ENCODE data around the gene KHDC4.
"Not testable (repeated sequence)": the region's sequence is repeated elsewhere in the genome, so short reads cannot be mapped to it uniquely, and the experiment has no call there.

Gene KHDC4

DNA sequence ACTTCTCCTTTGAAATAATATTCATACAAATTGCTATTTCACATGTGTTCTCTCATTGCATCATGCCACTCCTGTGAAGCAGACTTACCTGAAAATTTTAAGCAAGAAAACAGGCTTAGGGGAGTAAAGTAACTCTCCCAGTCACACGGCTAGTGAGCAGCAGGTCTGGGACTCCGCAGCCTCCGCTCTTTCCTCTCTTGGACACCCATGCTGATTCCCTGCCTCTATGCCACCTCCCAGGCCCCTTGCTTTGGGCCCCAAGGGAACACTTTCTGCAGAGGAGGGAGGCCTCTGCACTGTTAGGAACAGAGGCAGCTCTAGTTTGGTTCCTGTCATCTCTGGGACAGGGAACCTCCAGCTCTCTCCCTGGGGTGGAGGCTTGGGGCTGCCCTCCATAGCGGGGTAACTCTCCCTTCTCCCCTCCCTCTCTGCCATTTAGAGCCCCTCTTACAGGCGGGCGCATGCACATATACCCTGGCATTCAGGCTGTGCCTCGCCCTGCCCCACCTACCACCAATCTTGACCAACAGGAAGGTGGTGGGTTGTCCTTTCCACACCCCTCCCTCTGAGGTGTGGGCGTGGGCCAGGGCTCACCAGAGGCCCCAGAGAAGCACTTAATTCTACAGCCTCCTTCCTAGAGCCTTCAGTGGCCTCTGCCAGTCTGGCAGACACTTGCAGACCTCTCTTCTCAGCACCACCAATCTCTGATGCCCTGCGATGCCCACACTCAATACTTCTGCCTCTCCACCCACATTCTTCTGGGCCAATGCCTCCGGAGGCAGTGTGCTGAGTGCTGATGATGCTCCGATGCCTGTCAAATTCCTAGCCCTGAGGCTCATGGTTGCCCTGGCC is 7.0 kb upstream of the KHDC4 start, which contains the start of gene RXFP4:
RXFP4 (plus strand) TSS at position 646 of the 852 bp plus-strand sequence; CDS start at position 718, 72 bp downstream.
- no peak for DNase-seq (ENCODE audit: low spot score)

DNA sequence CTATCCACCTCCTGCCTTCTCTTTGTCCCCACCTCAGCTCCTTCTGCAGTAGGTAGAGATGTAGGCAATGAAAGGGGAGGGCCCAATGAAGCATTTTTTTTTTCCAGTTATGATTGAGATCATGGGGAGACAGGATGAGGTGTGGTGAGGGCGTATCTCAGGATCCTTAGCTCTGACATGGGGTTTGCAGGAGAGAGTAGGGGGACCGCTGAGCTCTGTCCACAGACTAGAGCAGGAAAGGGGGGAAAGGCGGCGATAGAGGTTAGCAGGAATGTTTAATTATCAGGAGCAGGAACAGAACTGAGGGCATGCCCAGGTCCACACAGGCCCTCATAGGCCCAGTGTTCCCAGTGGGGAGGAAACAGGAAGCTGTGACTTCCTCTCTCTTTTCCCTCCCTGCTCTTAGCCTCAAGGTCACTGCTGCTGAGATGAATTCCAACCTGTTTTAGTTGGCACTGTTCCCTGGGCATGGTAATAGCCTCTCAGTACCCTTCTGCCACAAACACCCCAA is 6.3 kb upstream of the KHDC4 start:
- DNase-seq (ENCODE audit: low spot score) = no peak

DNA sequence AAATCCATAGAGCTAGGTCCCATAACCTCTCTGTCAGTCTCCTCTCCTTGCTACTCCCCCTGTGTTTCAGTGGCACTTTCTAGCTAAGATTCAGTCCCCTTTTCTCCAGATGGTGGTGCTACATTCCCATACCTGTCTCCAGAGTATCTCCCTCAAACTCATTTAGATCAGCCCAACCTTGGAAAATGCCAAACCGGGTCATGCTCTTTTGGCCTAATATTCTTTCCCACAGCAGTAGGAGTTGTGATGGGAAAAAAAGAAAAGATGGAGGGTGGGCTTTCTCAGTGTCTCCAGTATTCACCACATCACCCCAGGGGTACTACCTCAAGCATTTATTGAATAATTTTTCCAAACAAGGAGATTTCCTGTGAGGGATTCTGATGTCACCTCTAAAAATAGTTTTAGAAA is 4.0 kb upstream of the KHDC4 start:
- DNase-seq (ENCODE audit: low spot score) = peak; percentile 63

DNA sequence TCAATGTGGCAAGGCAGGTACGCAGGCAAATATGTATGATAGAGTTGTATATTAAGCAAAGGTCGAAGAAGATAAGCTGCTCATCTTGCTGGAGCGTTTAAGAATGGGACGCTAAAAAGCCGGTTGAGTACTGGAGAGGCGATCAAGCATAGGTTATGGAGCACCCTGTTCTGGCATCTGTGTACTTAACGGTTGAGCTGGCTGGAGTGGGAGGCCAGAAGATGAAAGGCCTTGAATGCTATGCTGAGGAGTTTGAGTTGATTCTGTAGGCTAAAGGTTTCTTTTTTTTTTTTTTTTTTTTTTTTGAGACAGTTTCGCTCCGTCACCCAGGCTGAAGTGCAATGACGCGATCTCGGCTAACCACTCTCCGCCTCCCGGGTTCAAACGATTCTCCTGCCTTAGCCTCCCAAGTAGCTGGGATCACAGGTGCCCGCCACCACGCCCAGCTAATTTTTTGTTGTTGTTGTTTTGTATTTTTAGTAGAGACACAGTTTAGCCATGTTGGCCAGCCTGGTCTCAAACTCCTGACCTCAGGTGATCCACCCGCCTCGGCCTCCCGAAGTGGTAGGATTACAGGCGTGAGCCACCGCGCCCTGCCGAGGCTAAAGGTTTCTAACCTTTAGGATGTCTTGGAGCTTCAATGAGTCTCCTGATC is 850 bp upstream of the KHDC4 start:
- DNase-seq (ENCODE audit: low spot score) = no peak

DNA sequence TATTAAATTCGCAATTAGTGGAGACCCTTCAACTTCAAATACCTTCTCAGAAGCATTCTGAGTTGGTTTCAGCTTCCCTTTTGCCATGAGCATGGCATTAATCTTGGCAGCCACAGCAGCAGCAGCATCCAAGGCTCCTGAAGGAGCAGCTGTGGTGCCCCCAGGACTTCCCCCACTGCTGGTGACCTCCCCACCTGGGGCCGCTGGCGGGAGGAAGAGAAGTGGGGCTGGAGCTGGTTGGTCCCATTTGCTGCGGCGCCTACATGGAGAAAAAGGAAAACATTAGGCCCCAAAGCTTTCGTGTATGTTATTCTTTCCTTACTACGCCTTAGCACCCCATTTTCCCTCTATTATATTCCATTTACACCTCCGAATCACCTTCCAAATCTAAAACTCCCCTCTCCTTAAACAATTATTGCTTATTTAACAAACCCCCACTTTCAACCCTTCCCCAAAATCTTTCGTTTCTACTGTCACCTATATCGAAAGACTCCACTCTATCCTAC is 569 bp downstream of the KHDC4 start:
- no peak for DNase-seq (ENCODE audit: low spot score)

DNA sequence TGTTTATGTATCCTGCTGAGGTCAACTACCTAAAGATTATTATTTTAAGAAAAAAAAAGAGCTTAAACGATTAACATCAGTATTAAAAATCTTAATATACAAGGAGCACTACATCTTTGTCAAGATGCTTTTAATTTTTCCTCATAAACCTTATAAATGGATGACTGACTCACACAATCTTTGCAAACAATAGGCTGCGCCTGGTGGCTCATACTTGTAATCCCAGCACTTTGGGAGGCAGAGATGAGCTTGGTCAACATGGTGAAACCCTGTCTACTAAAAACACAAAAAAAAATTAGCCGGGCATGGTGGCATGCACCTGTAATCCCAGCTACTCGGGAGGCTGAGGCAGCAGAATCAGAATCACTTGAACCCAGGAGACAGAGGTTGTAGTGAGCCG is 1.7 kb downstream of the KHDC4 start:
- no peak for DNase-seq (ENCODE audit: low spot score)

DNA sequence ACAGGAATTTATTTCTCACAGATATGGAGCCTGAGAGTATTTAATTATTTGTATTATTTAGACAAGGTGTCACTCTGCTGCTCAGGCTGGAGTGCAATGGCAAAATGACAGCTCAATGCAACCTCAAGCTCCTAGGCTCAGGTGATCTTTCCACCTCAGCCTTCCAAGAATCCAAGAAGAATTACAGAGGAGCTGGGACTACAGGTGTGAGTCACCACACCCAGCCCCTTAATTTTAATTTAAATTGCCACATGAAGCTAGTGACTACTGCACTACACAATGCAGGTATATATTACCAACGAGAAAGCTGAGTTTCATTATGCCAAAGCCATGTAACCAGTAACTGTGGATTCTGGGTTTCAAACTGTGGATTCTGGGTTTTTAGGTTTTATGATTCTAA is 2.1 kb downstream of the KHDC4 start:
- no peak for DNase-seq (ENCODE audit: low spot score)

DNA sequence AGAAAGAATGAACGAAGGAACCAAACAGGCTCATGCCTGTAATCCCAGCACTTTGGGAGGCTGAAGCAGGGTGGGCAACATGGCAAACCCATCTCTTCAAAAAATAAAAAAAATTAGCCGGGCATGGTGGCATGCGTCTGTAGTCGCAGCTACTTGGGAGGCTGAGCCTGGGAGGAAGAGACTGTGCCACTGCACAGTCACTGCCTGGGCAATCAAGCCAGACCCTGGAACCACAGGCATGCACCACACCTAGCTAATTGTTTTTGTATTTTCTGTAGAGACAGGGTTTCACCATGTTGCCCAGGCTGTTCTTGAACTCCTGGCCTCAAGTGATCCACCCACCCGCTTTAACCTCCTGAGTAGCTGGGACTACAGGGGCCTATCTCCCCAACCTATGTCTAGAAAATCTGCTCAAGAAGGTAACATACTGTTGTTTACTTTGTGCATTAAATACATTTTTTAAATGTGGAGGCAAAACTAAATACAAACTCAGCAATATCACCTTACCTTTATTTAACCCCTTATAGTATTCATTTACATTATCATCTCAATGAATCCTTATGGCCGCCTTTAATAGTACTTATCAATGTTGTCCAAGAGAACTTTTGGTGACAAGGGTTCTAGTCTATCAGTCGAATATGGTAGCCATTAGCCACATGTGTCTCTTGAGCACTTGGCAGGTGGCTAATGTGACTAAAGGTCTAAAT is 2.7 kb downstream of the KHDC4 start:
- no peak for DNase-seq (ENCODE audit: low spot score)

DNA sequence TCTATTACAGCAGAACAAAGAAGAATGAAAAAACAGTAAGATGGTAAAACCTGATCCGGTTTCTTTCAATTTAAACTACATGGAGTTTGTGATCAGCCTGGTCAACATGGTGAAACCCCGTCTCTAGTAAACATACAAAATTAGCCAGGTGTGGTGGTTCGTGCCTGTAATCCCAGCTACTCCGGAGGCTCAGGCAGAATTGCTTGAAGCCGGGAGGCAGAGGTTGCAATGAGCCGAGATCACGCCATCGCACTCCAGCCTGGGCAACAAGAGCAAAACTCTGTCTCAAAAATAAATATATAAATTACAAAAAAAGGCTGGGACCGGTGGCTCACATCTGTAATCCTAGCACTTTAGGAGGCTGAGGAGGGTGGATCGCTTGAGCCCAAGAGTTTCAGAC is 3.5 kb downstream of the KHDC4 start:
- DNase-seq (ENCODE audit: low spot score) = not testable (repeated sequence)

DNA sequence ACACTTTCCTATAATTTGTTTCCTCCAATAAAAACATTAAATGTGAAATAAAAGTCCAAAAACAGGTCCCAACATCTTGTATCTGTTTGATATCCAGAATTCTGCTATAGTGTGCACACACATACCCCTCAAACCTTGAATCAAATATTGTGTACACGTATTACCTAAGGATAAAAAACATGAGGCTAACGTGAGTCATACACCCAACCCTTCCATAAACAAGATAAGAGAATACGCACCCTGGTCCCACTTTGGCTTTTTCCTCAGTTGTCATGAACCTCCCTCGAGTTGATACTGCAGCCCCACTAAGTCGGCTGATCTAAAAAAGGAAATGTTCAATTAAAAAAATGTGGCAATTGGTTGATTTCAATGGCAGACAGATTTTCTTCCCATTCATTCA is 5.2 kb downstream of the KHDC4 start:
- DNase-seq (ENCODE audit: low spot score) = no peak

DNA sequence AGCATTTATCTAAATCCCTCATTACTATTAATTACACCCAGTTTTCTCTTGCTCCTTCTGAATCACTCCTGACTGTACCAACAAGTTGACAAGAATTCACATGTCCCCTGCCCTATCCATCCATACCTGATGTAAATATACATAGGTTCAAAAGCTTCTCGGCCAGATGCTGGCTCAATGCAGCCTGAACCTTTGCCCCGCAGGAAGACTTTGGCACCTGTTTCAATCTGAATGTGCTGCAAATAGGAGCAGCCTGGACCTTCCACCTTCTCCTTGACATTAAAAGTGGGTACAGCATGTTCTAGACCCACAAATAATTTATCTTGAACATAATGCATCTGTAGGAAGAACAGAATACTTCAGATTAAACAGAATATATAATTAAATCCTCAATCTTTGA is 8.7 kb downstream of the KHDC4 start:
- no peak for DNase-seq (ENCODE audit: low spot score)

DNA sequence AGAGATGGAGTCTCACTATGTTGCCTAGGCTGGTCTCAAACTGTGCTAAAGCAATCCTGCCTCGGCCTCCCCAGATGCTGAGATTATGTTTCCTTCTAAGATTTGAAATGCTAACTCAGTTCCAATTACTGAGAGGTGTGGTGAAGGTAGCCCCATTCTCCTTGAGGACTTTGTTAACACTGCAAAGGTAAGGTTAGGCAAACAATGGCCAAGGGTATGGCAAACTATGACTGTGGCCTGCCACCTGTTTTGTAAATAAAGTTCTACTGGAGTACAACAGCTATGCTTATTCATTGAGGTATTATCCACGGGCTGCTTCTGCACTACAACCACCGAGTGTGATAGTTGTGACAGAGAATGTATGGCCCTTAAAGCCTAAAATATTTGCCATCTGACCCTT is 13.5 kb downstream of the KHDC4 start:
- DNase-seq (ENCODE audit: low spot score) = no peak

DNA sequence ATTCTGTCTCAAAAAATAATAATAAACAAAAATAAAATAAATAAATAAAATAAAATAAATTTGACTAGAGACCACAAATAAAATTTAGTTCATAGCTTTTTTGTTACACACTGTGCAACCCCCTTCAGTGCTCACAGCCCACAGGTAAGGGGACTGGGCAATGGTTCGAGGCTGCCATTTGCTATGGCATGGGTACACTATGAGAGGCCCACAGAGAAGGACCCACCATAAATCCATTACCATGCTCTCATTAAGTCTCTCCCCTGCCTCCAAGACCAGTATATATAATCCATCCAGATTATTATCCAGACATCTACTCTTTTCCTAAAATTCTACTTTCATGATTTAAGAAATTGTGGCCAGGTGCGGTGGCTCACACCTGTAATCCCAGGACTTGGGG is 14.4 kb downstream of the KHDC4 start:
- DNase-seq (ENCODE audit: low spot score) = no peak

DNA sequence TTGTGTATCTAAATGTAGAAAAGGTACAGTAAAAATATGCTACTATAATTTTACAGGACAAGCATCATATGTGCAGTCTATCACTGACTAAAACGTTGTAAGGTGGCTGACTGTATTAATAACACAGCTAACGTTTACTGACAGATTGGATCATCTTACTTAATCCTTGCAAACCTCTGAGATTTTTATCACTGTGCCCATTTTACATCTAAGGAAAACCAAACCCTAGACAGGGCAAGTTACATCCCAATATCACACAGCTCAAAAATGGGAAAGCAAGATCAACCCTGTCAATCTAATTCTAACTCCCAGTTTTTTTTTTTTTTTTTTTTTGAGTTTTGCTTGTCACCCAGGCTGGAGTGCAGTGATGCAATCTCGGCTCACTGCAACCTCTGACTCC is 15.6 kb downstream of the KHDC4 start:
- no peak for DNase-seq (ENCODE audit: low spot score)

DNA sequence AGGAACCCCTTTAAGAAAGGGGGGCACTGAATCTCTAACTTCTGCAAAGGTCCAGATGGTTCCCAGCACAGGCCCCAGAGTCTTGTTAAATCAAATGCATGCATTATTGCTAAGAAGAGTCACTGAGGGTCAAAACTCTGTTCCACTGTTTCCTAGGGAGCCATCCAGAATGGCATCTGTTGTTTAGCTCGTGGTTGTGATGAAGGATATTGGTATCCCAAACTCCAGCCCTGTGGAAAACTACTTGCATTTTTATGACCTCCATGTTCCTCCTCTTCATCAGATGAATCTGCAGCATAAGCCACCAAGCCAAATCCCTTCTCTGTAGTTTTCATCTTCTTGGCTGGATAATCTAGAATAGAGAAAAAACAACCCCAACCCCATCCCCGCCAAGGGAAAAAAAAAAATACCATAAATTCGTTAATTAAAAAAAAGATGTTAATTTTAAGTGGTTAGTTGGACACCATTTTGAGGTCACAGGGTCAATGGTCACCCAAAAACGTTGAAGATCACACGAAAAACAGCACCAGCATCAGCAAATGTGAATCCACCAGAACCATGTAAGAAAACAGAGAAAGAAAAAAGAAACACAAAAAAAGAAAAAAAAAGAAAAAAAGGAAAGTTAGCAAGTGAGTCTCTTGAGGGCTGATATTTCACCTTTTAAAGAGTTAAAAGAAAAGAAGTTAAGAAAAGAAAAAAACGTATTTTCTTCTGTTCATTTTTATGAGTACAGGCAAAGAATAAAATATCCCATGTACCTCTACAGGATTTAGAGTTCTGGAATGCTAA is 20.1 kb downstream of the KHDC4 start:
- DNase-seq (ENCODE audit: low spot score) = peak; percentile 34

DNA sequence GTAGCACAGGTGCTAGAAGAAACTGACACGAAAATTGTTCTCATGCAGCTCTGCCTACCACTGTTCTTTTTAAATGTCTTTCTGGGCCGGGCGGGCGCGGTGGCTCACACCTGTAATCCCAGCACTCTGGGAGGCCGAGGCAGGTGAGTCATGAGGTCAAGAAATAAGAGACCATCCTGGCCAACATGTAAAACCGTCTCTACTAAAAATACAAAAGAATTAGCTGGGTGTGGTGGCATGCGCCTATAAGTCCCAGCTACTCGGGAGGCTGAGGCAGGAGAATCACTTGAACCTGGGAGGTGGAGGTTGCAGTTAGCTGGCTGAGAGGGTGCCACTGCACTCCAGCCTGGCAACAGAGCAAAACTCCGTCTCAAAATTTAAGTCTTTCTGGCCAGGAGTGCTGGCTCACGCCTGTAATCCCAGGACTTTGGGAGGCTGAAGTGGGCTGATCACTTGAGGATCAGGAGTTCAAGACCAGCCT is 22.1 kb downstream of the KHDC4 start:
- no peak for DNase-seq (ENCODE audit: low spot score)

DNA sequence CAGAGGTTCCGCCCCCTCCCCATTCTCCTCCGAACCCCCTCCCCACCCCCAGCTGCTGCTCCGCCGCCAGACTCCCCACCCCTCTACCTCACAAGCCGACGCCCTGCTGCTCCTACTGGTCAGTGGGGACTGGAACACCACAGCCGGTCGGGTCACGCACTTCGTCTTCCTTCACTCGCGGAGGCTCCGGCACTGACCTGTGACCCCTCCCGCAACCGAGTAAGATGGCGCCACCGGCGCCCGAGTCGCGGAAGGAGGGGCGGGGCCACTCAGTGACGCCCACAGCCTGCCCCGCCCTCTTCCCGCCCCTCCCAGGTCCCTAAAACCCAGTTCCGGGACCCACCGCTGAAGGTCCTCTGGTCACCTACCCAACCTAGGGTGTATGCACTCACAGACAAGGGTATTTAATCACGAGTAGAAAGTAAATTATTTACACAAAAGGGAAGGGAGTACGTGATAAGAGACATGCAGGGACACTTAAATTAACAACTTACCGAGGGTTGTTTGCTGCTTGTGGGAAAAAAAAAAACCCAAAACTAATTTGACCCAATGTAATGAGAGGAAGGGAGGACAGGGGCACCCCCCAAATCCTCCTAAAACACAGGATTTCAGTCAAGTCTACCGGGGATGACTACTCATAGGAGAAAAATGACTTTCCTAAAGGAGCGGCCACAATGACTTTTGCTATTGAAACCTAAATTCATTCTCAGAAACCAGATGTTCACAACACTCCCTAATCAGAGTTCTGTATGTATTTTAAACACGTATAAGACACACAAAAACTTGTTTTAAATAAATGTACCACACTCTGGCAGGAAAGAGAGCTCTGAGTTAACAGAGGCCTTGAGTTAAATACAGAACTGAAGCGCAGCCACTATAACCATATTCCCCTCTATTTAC is 22.8 kb downstream of the KHDC4 start, which contains the start of gene RIT1:
RIT1 (minus strand) TSS at position 194 of the 900 bp plus-strand sequence. CDS start 588 bp downstream, outside the sequence.
- peak; percentile 94 for DNase-seq (ENCODE audit: low spot score)

DNA sequence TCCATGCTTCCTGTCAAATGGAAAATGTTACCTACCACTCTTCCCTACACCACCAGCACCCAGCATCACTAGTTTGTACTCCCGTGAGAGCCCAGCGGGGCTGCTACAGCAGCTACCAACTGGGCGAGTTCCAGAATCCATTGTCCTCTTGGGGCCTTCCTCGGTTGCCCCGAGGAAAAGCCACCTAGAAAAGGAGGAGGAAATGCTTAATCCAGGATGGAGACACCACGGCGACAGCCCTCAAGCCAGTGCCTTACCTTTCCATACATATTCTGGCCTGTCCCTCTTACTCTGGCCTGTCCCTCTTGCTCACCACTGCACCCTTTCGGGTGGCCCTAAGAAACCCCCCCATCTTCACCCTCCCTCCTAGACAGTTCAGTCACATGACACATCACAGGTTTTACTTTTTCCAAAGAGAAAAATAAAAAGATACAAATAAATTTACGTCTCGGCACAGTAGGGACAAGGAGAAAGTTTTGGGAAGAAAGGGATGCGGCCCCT is 23.5 kb downstream of the KHDC4 start:
- peak; percentile 23 for DNase-seq (ENCODE audit: low spot score)

DNA sequence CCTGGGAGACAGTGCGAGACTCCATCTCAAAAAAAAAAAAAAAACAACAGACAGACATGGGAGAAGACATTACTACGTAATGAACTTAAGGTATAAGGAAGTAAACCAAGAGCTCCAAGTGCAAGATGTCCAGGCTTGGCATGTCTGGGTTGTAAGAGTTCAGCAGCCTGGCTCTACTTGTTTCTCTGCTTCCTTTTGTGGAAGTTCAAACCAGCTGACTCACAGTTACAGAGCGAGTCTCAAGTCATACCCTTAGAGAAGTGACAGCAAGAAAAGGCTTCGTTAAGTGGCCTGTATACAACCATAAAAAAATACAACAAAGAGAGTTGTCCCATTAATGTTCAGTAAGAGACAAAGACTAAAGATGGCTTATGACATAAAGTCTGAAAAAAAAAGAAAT is 24.3 kb downstream of the KHDC4 start:
- DNase-seq (ENCODE audit: low spot score) = no peak

DNA sequence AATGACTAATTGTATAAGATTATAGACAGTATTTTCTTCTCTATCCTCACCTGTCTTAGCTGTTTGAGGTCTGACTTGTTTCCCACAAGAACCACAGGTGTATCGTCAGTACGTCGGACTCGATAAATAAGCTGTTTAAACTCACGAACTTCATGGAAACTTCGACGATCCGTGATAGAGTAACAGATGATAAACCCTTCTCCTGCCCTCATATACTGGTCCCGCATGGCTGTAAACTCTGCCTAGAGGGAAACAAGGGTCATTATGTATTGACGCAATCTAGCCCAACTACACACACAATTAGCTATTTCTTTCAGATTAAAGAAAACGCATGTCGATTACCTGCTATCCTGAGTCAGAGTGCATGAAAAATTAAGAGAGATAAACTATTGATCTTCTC is 30.0 kb downstream of the KHDC4 start:
- DNase-seq (ENCODE audit: low spot score) = no peak
